Brain microvascular endothelial cell (primary cell): Measurements from ENCODE around the gene ZDHHC19.
"Not testable (repeated sequence)": the region's sequence is repeated elsewhere in the genome, so short reads cannot be mapped to it uniquely, and the experiment has no call there.

ENCODE experiments used
- DNase-seq: peaks from one replicate; pipeline ENCODE4 v3.0.0-alpha.2; 2020
- H3K27ac ChIP-seq: fragments of 250-450 bp; sonication (Bioruptor Pico); 2 replicates; pipeline ENCODE4 v1.5.1; 2020; ENCODE audit warnings: mild to moderate bottlenecking, moderate library complexity
- H3K27me3 ChIP-seq: fragments of 250-450 bp; sonication (Bioruptor Pico); replicated peaks from 2 replicates; pipeline ENCODE4 v1.5.1; 2020; ENCODE audit warnings: mild to moderate bottlenecking
- H3K36me3 ChIP-seq: fragments of 250-450 bp; sonication (Bioruptor Pico); replicated peaks from 2 replicates; pipeline ENCODE4 v1.5.1; 2020; ENCODE audit warnings: mild to moderate bottlenecking
- H3K4me3 ChIP-seq: 2 replicates; pipeline ENCODE4 v1.5.1; 2011; ENCODE audit warnings: low read depth, mild to moderate bottlenecking, control low read depth, low read length, moderate library complexity
- CTCF ChIP-seq: IDR thresholded peaks from 2 replicates; pipeline ENCODE4 v1.5.1; 2011; ENCODE audit warnings: low read depth, mild to moderate bottlenecking, moderate library complexity, low read length, control low read depth, inconsistent platforms; ENCODE audit errors: missing control alignments
- in situ Hi-C: cut with HindIII; loops from 2 replicates; pipeline ENCODE4 v1.10.0; 2017; ENCODE audit warnings: low sequenced_read_pairs, low pct_ligation_motif_present

The ZDHHC19 gene

DNA sequence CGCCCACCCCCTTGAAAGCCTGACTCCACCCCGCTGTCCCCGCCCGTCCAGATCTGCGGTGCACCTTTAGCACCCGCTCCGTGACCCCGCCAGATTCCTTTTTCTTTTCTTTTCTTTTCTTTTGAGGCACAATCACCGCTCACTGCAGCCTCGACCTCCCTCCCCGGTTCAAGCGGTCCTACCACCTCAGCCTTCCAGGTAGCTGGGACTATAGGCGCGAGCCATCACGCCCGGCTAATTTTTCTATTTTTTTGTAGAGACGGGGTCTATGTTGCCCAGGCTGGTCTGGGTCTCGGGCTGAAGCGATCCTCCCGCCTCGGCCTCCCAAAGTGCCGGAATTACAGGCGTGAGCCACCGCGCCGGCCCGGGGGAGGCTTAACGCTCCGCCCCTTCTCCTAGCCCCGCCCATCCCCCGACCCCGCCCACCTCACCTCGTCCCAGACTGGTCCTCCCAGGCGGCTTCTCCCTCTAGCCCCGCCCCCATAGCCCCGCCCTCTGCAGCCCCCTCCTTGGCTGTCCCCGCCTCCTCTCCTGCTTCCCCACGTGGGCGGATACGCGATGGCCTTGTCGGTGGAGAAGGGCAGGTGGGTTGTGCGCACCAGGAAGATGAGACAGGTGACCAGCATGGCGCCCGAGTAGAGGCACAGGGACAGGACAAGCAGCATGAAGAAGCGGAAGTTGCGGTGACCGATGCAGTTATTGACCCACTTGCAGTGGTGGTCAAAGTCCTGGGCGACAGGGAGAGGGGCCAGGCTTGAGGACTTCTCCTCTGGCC lies 3.2 kb downstream of the ZDHHC19 start:
- no peaks in the 10 kb centered on the region for H3K36me3 ChIP-seq
- TF ChIP-seq CTCF = no peak
- DNase-seq = peak; percentile 15
- no peaks in the 10 kb centered on the region for H3K27me3 ChIP-seq
- peak overlapping the region; percentile 47 for H3K4me3 ChIP-seq
- in situ Hi-C loops = no loop called here
- no peak overlapping the region for H3K27ac ChIP-seq

GRCh38 chr3:196207159-196207832 lies 3.9 kb downstream of the ZDHHC19 start:
- no peak overlapping the region for H3K27ac ChIP-seq
- peak overlapping the region; percentile 47 for H3K4me3 ChIP-seq
- no peaks in the 10 kb centered on the region for H3K27me3 ChIP-seq
- H3K36me3 ChIP-seq = no peaks in the 10 kb centered on the region
- no peak for DNase-seq
- TF ChIP-seq CTCF = no peak
- in situ Hi-C loops = no loop called here

DNA sequence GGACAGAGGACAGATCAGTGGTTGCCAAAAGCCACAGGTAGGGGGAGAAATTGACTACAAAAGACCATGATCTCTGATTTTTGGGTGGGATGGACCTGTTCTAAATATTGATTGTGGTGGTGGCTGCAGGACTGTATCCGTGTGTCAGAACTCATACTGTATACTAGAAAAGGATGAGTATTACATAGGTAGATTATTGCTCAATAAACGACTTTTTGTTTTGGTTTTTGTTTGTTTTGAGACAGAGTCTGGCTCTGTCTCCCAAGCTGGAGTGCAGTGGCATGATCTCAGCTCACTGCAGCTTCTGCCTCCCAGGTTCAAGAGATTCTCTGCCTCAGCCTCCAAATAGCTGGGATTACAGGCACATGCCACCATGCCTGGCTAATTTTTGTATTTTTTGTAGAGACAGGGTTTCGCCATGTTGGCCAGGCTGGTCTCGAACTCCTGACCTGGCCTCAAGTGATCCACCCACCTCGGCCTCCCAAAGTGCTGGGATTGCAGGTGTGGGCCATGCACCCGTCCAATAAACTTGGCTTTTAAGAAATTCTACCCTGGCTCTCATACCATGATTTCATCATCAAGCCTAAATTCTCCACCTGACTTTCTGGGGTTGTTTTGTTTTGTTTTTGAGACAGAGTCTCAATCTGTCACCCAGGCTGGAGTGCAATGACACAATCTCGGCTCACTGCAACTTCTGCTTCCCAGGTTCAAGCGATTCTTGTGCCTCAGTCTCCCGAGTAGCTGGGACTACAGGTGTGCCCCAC lies 5.6 kb downstream of the ZDHHC19 start:
- H3K27ac ChIP-seq, H3K4me3 ChIP-seq, H3K36me3 ChIP-seq, H3K27me3 ChIP-seq, DNase-seq, in situ Hi-C loops: not testable (repeated sequence)

DNA sequence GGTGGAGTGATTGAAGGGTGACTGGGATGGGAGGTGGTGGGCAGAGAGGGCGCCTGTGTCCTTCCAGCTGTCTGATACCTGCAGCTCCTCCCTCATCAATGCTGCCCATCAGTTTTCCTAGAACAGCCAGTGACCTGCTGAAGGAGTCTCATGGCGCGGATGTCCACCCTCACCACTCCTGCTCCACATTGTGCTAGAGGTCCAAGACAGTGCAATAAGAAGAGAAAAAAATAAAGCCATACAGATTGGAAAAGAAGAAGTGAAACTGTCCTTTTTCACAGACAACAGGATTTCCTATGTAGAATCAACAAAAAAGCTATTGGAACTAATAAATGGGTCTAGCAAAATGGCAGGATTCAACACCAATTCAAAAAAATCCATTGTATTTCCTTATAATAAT lies 7.4 kb downstream of the ZDHHC19 start:
- Histone ChIP-seq H3K27ac (no peak overlapping the region), H3K36me3 (no peaks in the 10 kb centered on the region), H3K27me3 (no peaks in the 10 kb centered on the region), H3K4me3 (no peak overlapping the region)
- in situ Hi-C loops = no loop called here
- DNase-seq = no peak
- TF ChIP-seq CTCF = no peak

- no peak for TF ChIP-seq CTCF
- Histone ChIP-seq H3K27ac (no peak overlapping the region), H3K36me3 (no peaks in the 10 kb centered on the region), H3K4me3 (peak overlapping the region; percentile 17), H3K27me3 (no peaks in the 10 kb centered on the region)
- DNase-seq = peak; percentile 78
- in situ Hi-C loops = no loop called here
Measured at GRCh38 chr3:196202516-196202970, 8.7 kb downstream of the ZDHHC19 start.
